Measurements from ENCODE around the gene ABCG2. TPM values are rescaled to one million over a fixed set of nuclear protein-coding genes. Genes with fewer than 3 reads are reported as not detected.

Gene ABCG2
- total RNA-seq, 1 donor from 2014 or later: under 0.01 TPM

DNA sequence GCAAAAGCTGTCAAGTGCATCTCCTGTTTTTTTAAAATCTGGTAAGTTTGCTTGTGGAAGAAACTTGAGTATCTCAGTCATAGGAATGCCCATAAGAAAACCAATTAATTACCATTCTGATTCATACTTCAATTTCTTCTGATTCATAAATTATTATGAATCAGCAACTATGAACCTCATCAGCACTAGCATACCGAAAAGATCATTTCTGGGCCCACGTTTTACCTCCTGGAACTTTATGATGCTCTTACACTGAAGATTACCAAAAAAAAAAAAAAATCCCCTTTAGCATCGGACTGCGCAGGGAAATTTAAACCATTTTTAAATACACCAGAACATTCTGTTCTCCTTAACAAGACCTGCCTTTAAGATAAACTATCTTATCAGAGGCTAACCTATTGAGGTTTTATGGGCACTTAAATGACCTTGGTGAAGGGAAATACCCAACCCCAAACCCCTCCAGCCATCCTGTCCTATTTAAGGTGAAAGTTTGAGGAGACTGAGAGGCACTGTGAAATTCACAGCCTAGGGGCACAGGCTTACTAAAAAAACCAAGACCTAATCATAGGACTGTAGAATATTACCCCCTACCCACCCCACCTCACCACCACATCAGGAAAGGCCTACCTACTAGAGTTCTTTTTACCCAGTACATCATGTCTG is 38.2 kb upstream of the ABCG2 start:
- TF ChIP-seq, protein P1, sequence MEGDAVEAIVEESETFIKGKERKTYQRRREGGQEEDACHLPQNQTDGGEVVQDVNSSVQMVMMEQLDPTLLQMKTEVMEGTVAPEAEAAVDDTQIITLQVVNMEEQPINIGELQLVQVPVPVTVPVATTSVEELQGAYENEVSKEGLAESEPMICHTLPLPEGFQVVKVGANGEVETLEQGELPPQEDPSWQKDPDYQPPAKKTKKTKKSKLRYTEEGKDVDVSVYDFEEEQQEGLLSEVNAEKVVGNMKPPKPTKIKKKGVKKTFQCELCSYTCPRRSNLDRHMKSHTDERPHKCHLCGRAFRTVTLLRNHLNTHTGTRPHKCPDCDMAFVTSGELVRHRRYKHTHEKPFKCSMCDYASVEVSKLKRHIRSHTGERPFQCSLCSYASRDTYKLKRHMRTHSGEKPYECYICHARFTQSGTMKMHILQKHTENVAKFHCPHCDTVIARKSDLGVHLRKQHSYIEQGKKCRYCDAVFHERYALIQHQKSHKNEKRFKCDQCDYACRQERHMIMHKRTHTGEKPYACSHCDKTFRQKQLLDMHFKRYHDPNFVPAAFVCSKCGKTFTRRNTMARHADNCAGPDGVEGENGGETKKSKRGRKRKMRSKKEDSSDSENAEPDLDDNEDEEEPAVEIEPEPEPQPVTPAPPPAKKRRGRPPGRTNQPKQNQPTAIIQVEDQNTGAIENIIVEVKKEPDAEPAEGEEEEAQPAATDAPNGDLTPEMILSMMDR (IDR thresholded peaks at IDR 0.05; ENCODE audit: insufficient read depth, low read length, poor library complexity, severe bottlenecking): no peak
- H3K36me3 ChIP-seq (ENCODE audit: control insufficient read depth, insufficient read depth, low read length): no peaks in the 10 kb centered on the region
- H3K4me3 ChIP-seq (ENCODE audit: low read depth, low read length): no peak overlapping the region
- DNase-seq (ENCODE audit: low read depth): no peak
- no peaks in the 10 kb centered on the region for H3K27me3 ChIP-seq (ENCODE audit: control insufficient read depth, insufficient read depth, low read length)

DNA sequence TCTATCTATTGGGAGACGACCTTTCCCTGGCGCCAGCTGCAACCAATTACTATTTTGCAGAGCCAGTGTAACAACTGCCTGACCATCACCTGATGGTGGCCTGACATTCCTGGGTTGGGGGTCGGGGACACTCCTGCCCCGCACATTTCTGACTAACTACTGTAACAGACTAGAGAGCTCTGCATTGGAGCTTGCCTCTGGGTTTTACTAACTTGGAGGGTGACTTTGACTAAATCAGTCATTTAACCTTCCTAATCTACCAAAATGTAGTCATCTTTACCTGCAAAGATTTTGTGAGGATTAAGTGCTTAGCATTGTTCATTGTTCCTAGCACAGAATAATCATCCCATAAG is 37.5 kb upstream of the ABCG2 start:
- H3K36me3 ChIP-seq (ENCODE audit: control insufficient read depth, insufficient read depth, low read length): no peaks in the 10 kb centered on the region
- no peak for DNase-seq (ENCODE audit: low read depth)
- no peaks in the 10 kb centered on the region for H3K27me3 ChIP-seq (ENCODE audit: control insufficient read depth, insufficient read depth, low read length)
- H3K4me3 ChIP-seq (ENCODE audit: low read depth, low read length): no peak overlapping the region
- TF ChIP-seq, protein P1 (IDR thresholded peaks at IDR 0.05; ENCODE audit: insufficient read depth, low read length, poor library complexity, severe bottlenecking): no peak

DNA sequence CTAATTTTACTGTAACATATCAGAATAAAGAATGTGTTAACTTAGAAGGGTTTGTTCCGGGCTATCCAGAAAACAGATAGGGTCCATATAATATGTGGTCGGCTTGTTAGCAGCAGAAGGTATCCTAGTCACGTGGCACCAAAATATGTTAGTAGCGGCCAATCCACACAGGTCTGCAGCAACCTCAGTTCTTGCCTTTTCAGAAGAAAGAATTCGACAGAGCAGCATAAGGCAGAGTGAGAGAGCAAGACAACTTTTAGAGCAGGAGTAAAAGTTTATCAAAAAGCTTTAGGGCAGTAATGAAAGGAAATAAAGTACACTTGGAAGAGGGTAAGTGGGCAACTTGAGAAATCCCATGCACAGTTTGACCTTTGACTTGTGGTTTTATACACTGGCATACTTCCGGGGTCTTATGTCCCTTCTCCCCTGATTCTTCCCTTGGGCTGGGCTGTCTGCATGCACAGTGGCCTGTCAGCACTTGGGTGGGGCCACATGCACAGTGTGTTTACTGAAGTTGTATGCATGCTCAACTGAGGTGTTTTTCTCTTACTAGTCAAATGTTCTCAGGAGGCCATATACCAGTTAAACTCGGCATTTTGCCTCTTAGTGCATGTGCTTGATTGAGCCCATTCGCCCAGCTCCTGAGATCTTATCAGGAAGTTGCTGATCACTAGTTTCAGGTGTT is 37.0 kb upstream of the ABCG2 start:
- TF ChIP-seq, protein P1 (IDR thresholded peaks at IDR 0.05; ENCODE audit: insufficient read depth, low read length, poor library complexity, severe bottlenecking): no peak
- Histone ChIP-seq H3K36me3 (ENCODE audit: control insufficient read depth, insufficient read depth, low read length) (no peaks in the 10 kb centered on the region), H3K4me3 (ENCODE audit: low read depth, low read length) (no peak overlapping the region), H3K27me3 (ENCODE audit: control insufficient read depth, insufficient read depth, low read length) (no peaks in the 10 kb centered on the region)
- DNase-seq (ENCODE audit: low read depth): no peak

DNA sequence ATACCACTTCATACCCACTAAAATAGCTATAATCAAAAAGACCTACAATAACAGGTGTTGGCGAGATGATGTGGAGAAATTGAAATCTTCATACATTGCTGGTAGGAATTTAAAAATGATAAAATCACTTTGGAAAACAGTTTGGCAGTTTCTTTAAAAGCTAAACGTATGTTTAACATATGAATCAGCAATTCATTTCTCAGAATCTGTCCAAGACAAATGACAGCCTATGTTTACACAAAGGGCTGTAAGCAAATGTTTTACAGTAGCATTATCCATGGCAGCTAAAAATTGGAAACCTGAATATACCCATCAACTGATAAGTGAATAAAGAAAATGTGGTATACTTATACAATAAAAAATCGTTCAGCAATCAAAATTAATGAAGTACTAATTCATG is 33.0 kb upstream of the ABCG2 start:
- no peaks in the 10 kb centered on the region for H3K27me3 ChIP-seq (ENCODE audit: control insufficient read depth, insufficient read depth, low read length)
- H3K36me3 ChIP-seq (ENCODE audit: control insufficient read depth, insufficient read depth, low read length): no peaks in the 10 kb centered on the region
- no peak for DNase-seq (ENCODE audit: low read depth)
- TF ChIP-seq, protein P1 (IDR thresholded peaks at IDR 0.05; ENCODE audit: insufficient read depth, low read length, poor library complexity, severe bottlenecking): no peak
- H3K4me3 ChIP-seq (ENCODE audit: low read depth, low read length): no peak overlapping the region

DNA sequence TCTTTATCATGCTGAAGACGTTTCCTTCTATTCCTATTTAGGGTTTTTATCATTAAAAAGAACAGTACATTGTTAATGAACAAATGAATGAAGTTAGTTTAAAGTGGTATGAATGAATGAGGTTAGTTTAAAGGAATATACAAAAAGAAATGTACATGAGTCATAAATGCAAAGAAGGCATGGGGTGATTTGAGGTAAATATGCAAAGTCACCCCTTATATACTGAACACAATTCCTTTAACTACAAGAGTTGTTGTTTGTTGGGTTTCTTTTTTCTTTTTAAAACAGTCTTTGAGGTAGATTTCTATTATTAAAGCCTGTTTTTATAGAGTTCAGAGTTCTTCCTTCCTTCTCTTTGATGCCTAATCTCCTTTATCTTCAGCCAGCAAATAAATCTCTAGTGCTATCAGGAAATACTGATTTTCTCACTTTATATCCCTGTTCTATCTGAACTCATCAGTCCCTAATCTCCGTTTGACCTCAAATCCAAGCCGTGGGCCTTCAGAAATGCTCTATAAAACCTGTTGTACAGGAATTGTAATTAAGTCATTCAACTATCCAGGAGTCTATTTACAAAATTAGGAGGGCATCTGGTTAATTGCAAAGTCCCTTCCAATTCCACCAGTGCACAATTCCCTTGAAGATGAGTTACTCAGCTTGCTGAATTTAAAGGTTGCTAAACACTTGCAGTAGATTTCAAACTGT is 31.6 kb upstream of the ABCG2 start:
- Histone ChIP-seq H3K4me3 (ENCODE audit: low read depth, low read length) (no peak overlapping the region), H3K36me3 (ENCODE audit: control insufficient read depth, insufficient read depth, low read length) (no peaks in the 10 kb centered on the region), H3K27me3 (ENCODE audit: control insufficient read depth, insufficient read depth, low read length) (no peaks in the 10 kb centered on the region)
- no peak for DNase-seq (ENCODE audit: low read depth)
- TF ChIP-seq, protein P1 (IDR thresholded peaks at IDR 0.05; ENCODE audit: insufficient read depth, low read length, poor library complexity, severe bottlenecking): no peak

All from kidney epithelial cell (primary cell).